Natural killer cell (primary cell): ENCODE measurements around the gene MST1R. TPM values are rescaled to one million over a fixed set of nuclear protein-coding genes. Genes with fewer than 3 reads are reported as not detected.

ENCODE experiments used
- ATAC-seq, 3 donors: fragments of 150-1000 bp in 2 of 3; fragments of 200-7000 bp in 1 of 3; cut with Tn5 transposase; 1 replicate in 1 of 3; 2 replicates in 2 of 3; pipeline ENCODE4 v1.10.0; 2021; ENCODE audit warnings: mild to moderate bottlenecking in 2 of 3, moderate library complexity in 2 of 3
- DNase-seq, 2 donors: peaks; one replicate each; pipeline versions ENCODE4 v3.0.0 to v3.0.0-alpha.2; 2013 to 2021; ENCODE audit warnings: mixed read lengths in 1 of 2
- H3K27ac ChIP-seq: one replicate; pipeline ENCODE4 v1.5.1; 2013; ENCODE audit warnings: mild to moderate bottlenecking, low read length
- H3K27me3 ChIP-seq: one replicate; pipeline ENCODE4 v1.6.1; 2013; ENCODE audit warnings: low read length; ENCODE audit not compliant: control insufficient read depth, insufficient read depth
- H3K36me3 ChIP-seq: one replicate; pipeline ENCODE4 v1.6.1; 2013; ENCODE audit warnings: low read length; ENCODE audit not compliant: control insufficient read depth, insufficient read depth
- H3K4me1 ChIP-seq: one replicate; pipeline ENCODE4 v1.6.1; 2013; ENCODE audit warnings: low read length; ENCODE audit not compliant: control insufficient read depth, insufficient read depth
- H3K4me3 ChIP-seq: one replicate; pipeline ENCODE4 v1.5.1; 2013; ENCODE audit warnings: low read length
- H3K9me3 ChIP-seq: one replicate; pipeline ENCODE4 v1.6.1; 2013; ENCODE audit warnings: low read length; ENCODE audit not compliant: control insufficient read depth, insufficient read depth
- H3K27ac Mint-ChIP-seq, 2 donors: one replicate each; pipeline ENCODE4 v1.8.0; 2022; ENCODE audit warnings: mild to moderate bottlenecking in 2 of 2, mixed read lengths in 2 of 2, moderate library complexity in 1 of 2
- H3K27me3 Mint-ChIP-seq, 2 donors: one replicate each; pipeline ENCODE4 v1.8.0; 2022; ENCODE audit warnings: low read depth in 2 of 2, mixed read lengths in 2 of 2
- H3K36me3 Mint-ChIP-seq: one replicate; pipeline ENCODE4 v1.8.0; 2022; ENCODE audit warnings: mixed read lengths
- H3K4me1 Mint-ChIP-seq, 2 donors: one replicate each; pipeline ENCODE4 v1.8.0; 2022; ENCODE audit warnings: mixed read lengths in 2 of 2
- H3K4me3 Mint-ChIP-seq: one replicate; pipeline ENCODE4 v1.8.0; 2022; ENCODE audit warnings: mild to moderate bottlenecking, moderate library complexity, mixed read lengths
- H3K9me3 Mint-ChIP-seq, 2 donors: one replicate each; pipeline ENCODE4 v1.8.0; 2022; ENCODE audit warnings: mixed read lengths in 2 of 2
- WGBS: methylation state at CpG from one replicate; pipeline ENCODE4 v1.1.7; 2013; ENCODE audit warnings: missing lambda C conversion rate; ENCODE audit not compliant: insufficient coverage; 5-methylcytosine and 5-hydroxymethylcytosine counted together
- intact Hi-C: fragments of 100-400 bp; cut with micrococcal nuclease; formaldehyde crosslinking; loops from one replicate; pipeline ENCODE4 v1.14.2; 2022
- total RNA-seq, 4 donors: library from RNA; stranded (reverse); fragments of 120-200 nt in 1 of 4; gene quantifications; one replicate each; pipeline versions ENCODE4 v1.2.3 to v1.2.4, GENCODE V29; 2013 to 2022
- TF ChIP-seq, protein P1 (sequence below): fragments of 200-600 bp; IDR thresholded peaks from one replicate; pipeline ENCODE4 v1.8.0; 2022; ENCODE audit warnings: antibody characterized with exemption

Gene MST1R
- total RNA-seq, 3 donors from 2014 or later (not counting 1 experiment from before 2014, with no cell fraction given), result 1.6 to 3.4 (median 2.2) TPM

DNA sequence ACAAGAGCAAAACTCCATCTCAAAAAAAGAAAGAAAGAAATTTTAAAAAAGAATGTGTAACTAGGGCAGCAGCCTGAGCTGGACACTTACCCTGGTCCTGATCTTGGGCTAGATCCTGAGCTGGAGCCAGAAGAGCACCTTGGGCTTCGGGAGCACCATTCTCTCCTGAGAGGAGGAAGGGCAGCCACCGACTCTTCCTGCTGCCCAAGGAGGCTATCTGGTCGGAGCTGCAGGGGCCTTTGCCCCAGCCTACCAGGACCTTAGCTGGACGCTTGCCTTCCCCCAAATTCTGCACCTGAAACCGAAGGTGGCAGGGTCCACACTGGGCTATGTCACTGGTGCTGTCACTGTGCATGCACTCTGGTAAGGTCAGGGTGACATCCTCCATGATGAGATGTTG is 27.1 kb downstream of the MST1R start:
- intact Hi-C loops, result no loop called here
- H3K4me3 Mint-ChIP-seq, result no peak overlapping the region
- WGBS, result 78% methylated on average over 5 of the region's 5 CpGs

DNA sequence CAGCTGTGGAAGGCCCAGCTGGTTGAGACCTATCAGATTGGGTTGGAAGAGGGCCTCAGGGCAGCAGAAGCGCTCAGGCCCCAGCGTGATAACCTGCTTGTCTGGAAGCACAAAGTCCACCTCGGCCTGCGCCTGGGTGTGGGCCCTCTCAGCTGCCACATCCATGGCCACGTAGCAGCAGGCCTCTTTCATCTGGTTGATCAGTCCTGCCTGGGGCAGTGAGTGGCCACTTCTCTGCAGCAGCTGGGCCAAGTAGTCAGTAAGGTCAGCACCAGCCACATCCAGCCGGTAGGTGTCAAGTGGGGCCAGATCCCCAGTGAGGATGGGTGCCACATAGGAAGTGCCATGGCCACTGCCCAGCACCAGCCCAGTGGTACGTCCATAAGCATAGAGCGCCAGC is 30.1 kb downstream of the MST1R start:
- Histone ChIP-seq H3K4me3 (no peak overlapping the region), H3K27me3 (peaks cover 8% of the 10 kb centered on the region), H3K36me3 (no peaks in the 10 kb centered on the region), H3K9me3 (no peaks in the 10 kb centered on the region), H3K4me1 (peaks cover 12% of the 10 kb centered on the region), H3K27ac (no peak overlapping the region)
- DNase-seq (no peak), ATAC-seq (no peak)
- TF ChIP-seq, protein P1, sequence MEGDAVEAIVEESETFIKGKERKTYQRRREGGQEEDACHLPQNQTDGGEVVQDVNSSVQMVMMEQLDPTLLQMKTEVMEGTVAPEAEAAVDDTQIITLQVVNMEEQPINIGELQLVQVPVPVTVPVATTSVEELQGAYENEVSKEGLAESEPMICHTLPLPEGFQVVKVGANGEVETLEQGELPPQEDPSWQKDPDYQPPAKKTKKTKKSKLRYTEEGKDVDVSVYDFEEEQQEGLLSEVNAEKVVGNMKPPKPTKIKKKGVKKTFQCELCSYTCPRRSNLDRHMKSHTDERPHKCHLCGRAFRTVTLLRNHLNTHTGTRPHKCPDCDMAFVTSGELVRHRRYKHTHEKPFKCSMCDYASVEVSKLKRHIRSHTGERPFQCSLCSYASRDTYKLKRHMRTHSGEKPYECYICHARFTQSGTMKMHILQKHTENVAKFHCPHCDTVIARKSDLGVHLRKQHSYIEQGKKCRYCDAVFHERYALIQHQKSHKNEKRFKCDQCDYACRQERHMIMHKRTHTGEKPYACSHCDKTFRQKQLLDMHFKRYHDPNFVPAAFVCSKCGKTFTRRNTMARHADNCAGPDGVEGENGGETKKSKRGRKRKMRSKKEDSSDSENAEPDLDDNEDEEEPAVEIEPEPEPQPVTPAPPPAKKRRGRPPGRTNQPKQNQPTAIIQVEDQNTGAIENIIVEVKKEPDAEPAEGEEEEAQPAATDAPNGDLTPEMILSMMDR, result no peak
- no peak overlapping the region for H3K4me3 Mint-ChIP-seq
- H3K27me3 Mint-ChIP-seq, result peaks cover 8 to 14% of the 10 kb centered on the region in 2 donors
- H3K36me3 Mint-ChIP-seq, result no peaks in the 10 kb centered on the region
- WGBS, result 94% methylated on average over 8 of the region's 8 CpGs
- no peaks in the 10 kb centered on the region for H3K9me3 Mint-ChIP-seq
- intact Hi-C loops, result no loop called here
- H3K27ac Mint-ChIP-seq, result no peak overlapping the region
- H3K4me1 Mint-ChIP-seq, result no peaks in the 10 kb centered on the region

More for the DNA sequence above, 27.1 kb downstream of the MST1R start:
- Histone ChIP-seq H3K4me3 (no peak overlapping the region), H3K36me3 (no peaks in the 10 kb centered on the region), H3K27me3 (no peaks in the 10 kb centered on the region), H3K27ac (no peak overlapping the region), H3K9me3 (no peaks in the 10 kb centered on the region), H3K4me1 (no peaks in the 10 kb centered on the region)
- Mint-ChIP-seq H3K9me3 (no peaks in the 10 kb centered on the region), H3K36me3 (no peaks in the 10 kb centered on the region), H3K4me1 (no peaks in the 10 kb centered on the region), H3K27me3 (peaks cover 5% of the 10 kb centered on the region in 2 donors), H3K27ac (no peak overlapping the region)
- TF ChIP-seq, protein P1, result no peak
- DNase-seq, result no peak
- no peak for ATAC-seq

DNA sequence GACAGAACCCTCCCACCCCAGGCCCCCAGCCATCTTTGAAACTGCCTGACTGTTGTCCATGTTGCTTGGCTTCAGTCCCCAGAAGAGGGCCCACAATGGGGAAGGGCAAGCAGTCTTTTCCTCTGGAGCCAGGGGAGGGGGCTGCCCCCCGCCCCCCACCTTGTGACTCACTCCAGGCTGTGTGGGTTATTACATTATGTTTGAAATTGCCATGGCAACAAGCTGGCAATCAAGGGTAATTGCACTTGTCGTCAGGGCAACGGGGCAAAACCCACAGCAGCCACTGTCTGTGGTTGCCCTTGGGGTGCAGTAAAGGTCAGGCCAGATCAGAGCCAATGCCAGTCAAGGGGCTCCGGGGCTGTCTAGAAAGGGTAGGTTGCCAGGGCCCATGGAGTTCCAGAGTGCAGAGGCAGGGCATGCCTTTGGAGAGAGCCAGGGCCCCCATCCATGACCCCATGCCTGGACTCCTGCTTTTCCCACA is 30.8 kb downstream of the MST1R start:
- no peak overlapping the region for H3K27ac Mint-ChIP-seq
- peak in 1 of 2 donors; percentile 40 for DNase-seq
- Histone ChIP-seq H3K4me3 (no peak overlapping the region), H3K4me1 (peaks cover 12% of the 10 kb centered on the region), H3K36me3 (no peaks in the 10 kb centered on the region), H3K9me3 (peaks cover 5% of the 10 kb centered on the region), H3K27me3 (peaks cover 13% of the 10 kb centered on the region), H3K27ac (no peak overlapping the region)
- TF ChIP-seq, protein P1, result no peak
- no peaks in the 10 kb centered on the region for H3K36me3 Mint-ChIP-seq
- peak; percentile 22 to 39 (median 39) for ATAC-seq
- no peak overlapping the region for H3K4me3 Mint-ChIP-seq
- no peaks in the 10 kb centered on the region for H3K4me1 Mint-ChIP-seq
- WGBS, result 49% methylated on average over 4 of the region's 4 CpGs
- intact Hi-C loops, result no loop called here
- peaks cover 8 to 20% of the 10 kb centered on the region in 2 donors for H3K27me3 Mint-ChIP-seq
- H3K9me3 Mint-ChIP-seq, result no peaks in the 10 kb centered on the region

DNA sequence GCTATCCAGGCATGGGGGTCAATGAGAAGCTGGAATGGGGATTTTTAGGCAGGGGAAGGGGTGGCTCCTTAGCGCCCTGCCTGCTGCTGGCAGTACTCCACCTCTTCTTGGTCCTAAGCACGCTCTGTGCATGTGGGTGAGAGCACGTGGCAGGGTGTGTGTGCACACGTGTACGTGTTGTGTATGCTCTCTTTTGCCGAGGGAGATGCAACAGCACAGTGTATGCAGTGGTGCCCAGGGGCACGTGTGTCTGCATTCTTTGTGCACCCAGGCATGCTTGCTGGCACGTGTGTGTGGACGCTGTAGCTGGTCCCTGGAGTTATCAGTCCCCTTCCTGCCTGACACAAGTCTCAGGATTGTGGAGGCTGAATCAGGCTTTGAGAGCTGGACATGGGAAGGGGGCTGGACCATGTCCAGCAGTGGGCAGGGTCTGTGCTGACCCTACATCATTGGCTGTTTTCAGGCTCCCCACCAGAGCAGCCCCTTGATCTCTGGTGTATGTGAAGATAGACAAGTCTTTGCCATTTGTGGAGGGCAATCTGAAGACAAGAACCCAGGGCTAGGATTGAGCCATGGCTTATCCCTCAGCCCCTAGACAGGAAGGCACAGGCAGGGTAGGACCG is 32.0 kb downstream of the MST1R start:
- H3K27me3 ChIP-seq, result peaks cover 13% of the 10 kb centered on the region
- H3K27ac Mint-ChIP-seq, result no peak overlapping the region

More for the DNA sequence above, 32.0 kb downstream of the MST1R start:
- Histone ChIP-seq H3K36me3 (no peaks in the 10 kb centered on the region), H3K4me3 (no peak overlapping the region), H3K9me3 (peaks cover 5% of the 10 kb centered on the region), H3K27ac (no peak overlapping the region), H3K4me1 (peaks cover 12% of the 10 kb centered on the region)
- WGBS, result 87% methylated on average over 10 of the region's 10 CpGs
- Mint-ChIP-seq H3K36me3 (no peaks in the 10 kb centered on the region), H3K27me3 (peaks cover 19 to 29% of the 10 kb centered on the region in 2 donors), H3K4me1 (no peaks in the 10 kb centered on the region), H3K9me3 (no peaks in the 10 kb centered on the region), H3K4me3 (no peak overlapping the region)
- TF ChIP-seq, protein P1, result no peak
- intact Hi-C loops, result no loop called here
- no peak for DNase-seq
- no peak for ATAC-seq
